Gastrocnemius medialis (tissue), 4 donors: ENCODE measurements around the gene IWS1. TPM values are rescaled to one million over a fixed set of nuclear protein-coding genes. Genes with fewer than 3 reads are reported as not detected.

ENCODE experiments used
- ATAC-seq, 2 donors: fragments of 150-250 bp; one replicate each; pipeline ENCODE4 v1.9.1; 2016
- DNase-seq, 2 donors: peaks; one replicate each; pipeline ENCODE4 v3.0.0-alpha.2; 2019
- H3K27ac ChIP-seq, 4 donors: fragments of 200-600 bp; sonication (generic); 1 replicate in 1 of 4; 2 replicates in 3 of 4; pipeline ENCODE4 v1.5.1; 2016 to 2018; ENCODE audit warnings: mild to moderate bottlenecking in 2 of 4, moderate library complexity in 1 of 4
- H3K27me3 ChIP-seq, 3 donors: fragments of 200-600 bp; sonication (generic) in 2 of 3; 1 replicate in 1 of 3; 2 replicates in 2 of 3; pipeline versions ENCODE4 v1.5.1 to v1.6.0; 2016 to 2019; ENCODE audit warnings: mild to moderate bottlenecking in 1 of 3, moderate library complexity in 1 of 3
- H3K36me3 ChIP-seq, 2 donors: fragments of 200-600 bp; sonication (generic) in 1 of 2; one replicate each; pipeline ENCODE4 v1.5.1; 2017 to 2018
- H3K4me1 ChIP-seq, 2 donors: fragments of 200-600 bp; sonication (generic) in 1 of 2; one replicate each; pipeline ENCODE4 v1.5.1; 2016 to 2017; ENCODE audit warnings: mild to moderate bottlenecking in 2 of 2
- H3K4me3 ChIP-seq, 4 donors: fragments of 200-600 bp; sonication (generic) in 3 of 4; 1 replicate in 1 of 4; 2 replicates in 3 of 4; pipeline ENCODE4 v1.5.1; 2016 to 2019; ENCODE audit warnings: mild to moderate bottlenecking in 2 of 4
- H3K9me3 ChIP-seq, 3 donors: fragments of 200-600 bp; sonication (generic) in 2 of 3; 1 replicate in 1 of 3; 2 replicates in 2 of 3; pipeline ENCODE4 v1.5.1; 2016 to 2019
- POLR2A ChIP-seq, 2 donors: fragments of 450-650 bp; IDR thresholded peaks; one replicate each; pipeline ENCODE4 v1.6.1; 2017; ENCODE audit warnings: antibody characterized with exemption in 2 of 2, mild to moderate bottlenecking in 2 of 2, moderate library complexity in 2 of 2
- in situ Hi-C, 4 donors: fragments of 200-750 bp; cut with MboI; loops; one replicate each; pipeline versions ENCODE4 v1.15.0 to v1.8.0; 2017; ENCODE audit warnings: low sequenced_read_pairs in 4 of 4
- intact Hi-C: fragments of 100-400 bp; cut with DNase I; formaldehyde crosslinking; loops from one replicate; pipeline ENCODE4 v1.15.1; 2023; ENCODE audit warnings: low total_unique reads
- total RNA-seq, 4 donors: library from RNA; depleted of rRNA; stranded (reverse); fragments of >200 nt; gene quantifications; one replicate each; pipeline versions ENCODE4 v1.1.0 to v1.2.3, GENCODE V29; 2016
- TF ChIP-seq, protein P1 (sequence below), 5 experiments: fragments of 450-650 bp in 3 of 5; fragments of 200-600 bp in 2 of 5; sonication (generic) in 2 of 5; IDR thresholded peaks in 4 of 5; conservative IDR thresholded peaks in 1 of 5; 1 replicate in 4 of 5; 2 replicates in 1 of 5; pipeline ENCODE4 v1.5.1; 2016 to 2019; ENCODE audit warnings: antibody characterized with exemption in 5 of 5, mild to moderate bottlenecking in 3 of 5, moderate library complexity in 3 of 5

The IWS1 gene
- total RNA-seq, 4 donors from 2014 or later, result 50.5 to 77.0 (median 65.3) TPM

DNA sequence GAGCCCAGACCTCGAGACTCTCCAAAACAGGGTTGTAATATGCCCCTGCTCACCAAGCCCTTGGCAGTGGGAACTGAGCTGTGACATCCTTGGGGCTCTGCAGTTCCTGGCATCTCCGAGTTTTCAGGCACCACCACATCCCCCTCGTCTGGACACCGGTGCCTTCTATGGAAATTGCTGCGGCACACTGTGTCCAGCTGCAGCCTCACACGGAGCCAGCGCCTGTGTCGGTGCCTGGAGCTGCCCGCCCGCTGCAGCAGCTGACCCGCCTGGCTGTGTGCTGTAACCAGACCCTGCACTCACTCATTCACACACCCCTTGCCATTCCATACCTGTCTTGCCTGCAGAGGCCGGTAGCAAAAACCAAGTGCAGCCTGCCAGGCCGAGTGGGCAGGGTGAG is 11.8 kb downstream of the IWS1 start:
- intact Hi-C loops, result loop anchor here (5.0 kb wide), 2 partner anchors 188 to 298 kb away; partner anchors contain the start of genes SFT2D3 and WDR33
- Histone ChIP-seq H3K27me3 (no peaks in the 10 kb centered on the region), H3K4me1 (peaks cover 75 to 79% of the 10 kb centered on the region in 2 donors), H3K4me3 (peak overlapping the region; percentile 28 to 42 (median 32)), H3K27ac (peak overlapping the region; percentile 88 to 92 (median 90)), H3K9me3 (no peaks in the 10 kb centered on the region), H3K36me3 (no peaks in the 10 kb centered on the region)
- ATAC-seq, result peak; percentile 84 to 86
- peak; percentile 86 to 92 for DNase-seq
- in situ Hi-C loops, result loop anchor here in 1 of 4 donors (25.0 kb wide), 1 partner anchor 452 kb away; no protein-coding TSS in a partner anchor
- TF ChIP-seq POLR2A (IDR thresholded peaks at IDR 0.05), result peak; percentile 33 to 64
- TF ChIP-seq, protein P1, sequence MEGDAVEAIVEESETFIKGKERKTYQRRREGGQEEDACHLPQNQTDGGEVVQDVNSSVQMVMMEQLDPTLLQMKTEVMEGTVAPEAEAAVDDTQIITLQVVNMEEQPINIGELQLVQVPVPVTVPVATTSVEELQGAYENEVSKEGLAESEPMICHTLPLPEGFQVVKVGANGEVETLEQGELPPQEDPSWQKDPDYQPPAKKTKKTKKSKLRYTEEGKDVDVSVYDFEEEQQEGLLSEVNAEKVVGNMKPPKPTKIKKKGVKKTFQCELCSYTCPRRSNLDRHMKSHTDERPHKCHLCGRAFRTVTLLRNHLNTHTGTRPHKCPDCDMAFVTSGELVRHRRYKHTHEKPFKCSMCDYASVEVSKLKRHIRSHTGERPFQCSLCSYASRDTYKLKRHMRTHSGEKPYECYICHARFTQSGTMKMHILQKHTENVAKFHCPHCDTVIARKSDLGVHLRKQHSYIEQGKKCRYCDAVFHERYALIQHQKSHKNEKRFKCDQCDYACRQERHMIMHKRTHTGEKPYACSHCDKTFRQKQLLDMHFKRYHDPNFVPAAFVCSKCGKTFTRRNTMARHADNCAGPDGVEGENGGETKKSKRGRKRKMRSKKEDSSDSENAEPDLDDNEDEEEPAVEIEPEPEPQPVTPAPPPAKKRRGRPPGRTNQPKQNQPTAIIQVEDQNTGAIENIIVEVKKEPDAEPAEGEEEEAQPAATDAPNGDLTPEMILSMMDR (IDR thresholded peaks at IDR 0.05 in 4 of 5, conservative IDR thresholded peaks at IDR 0.05 in 1 of 5), result no peak

DNA sequence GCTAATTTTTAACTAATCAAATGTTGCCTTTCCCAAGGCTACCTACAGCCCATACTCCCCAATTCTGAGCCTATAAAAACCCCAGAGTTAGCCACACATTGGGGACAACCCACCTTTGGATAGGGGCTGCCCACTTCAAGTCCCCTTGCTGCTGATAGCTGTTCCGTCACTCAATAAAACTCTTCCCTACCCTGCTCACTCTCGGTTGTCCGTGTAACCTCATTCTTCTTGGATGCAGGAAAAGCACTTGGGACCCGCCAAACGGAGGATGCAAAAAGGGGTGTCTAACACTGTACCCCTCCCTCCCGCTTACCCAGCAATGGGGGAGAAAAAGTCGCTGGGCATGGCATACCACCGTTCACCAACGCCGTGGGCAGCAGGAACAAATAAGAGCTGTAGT is 12.2 kb downstream of the IWS1 start:
- Histone ChIP-seq H3K4me3 (peak overlapping the region; percentile 28 to 42 (median 32)), H3K4me1 (peaks cover 79 to 83% of the 10 kb centered on the region in 2 donors)
- no peak for DNase-seq

DNA sequence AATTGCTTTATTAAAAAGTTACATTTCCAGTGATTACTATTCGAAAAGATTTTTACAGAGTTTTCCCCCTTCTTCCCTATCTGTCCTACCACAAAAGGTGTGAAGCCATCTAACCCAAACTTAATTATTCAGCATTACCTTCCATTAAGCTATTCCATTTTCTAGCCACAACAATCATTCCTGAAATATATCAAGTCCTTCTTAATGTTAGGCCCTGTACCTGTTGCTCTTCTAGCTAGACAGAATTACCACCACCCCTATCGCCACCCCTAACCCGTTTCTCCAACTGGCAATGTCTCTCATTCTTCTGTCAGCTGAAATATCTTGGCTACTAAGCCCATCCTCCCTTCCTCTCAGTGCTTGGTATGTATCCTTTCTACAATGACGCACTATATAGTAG is 13.9 kb downstream of the IWS1 start:
- Histone ChIP-seq H3K4me3 (no peak overlapping the region), H3K4me1 (peaks cover 88 to 91% of the 10 kb centered on the region in 2 donors), H3K9me3 (no peaks in the 10 kb centered on the region), H3K27ac (peak overlapping the region; percentile 88 to 92 (median 90)), H3K27me3 (no peaks in the 10 kb centered on the region), H3K36me3 (no peaks in the 10 kb centered on the region)
- intact Hi-C loops (loop anchor here (5.0 kb wide), 2 partner anchors 190 to 300 kb away; partner anchors contain the start of genes SFT2D3 and WDR33), in situ Hi-C loops (loop anchor here in 1 of 4 donors (25.0 kb wide), 1 partner anchor 450 kb away; no protein-coding TSS in a partner anchor)
- DNase-seq (no peak), ATAC-seq (peak in 1 of 2 donors; percentile 21)
- TF ChIP-seq, protein P1 (IDR thresholded peaks at IDR 0.05 in 4 of 5, conservative IDR thresholded peaks at IDR 0.05 in 1 of 5), result no peak
- TF ChIP-seq POLR2A (IDR thresholded peaks at IDR 0.05), result no peak

More for the DNA sequence above, 12.2 kb downstream of the IWS1 start:
- Histone ChIP-seq H3K9me3 (no peaks in the 10 kb centered on the region), H3K36me3 (no peaks in the 10 kb centered on the region), H3K27me3 (no peaks in the 10 kb centered on the region), H3K27ac (peak overlapping the region; percentile 88 to 92 (median 90))
- peak; percentile 10 to 34 for ATAC-seq
- in situ Hi-C loops, result loop anchor here in 1 of 4 donors (25.0 kb wide), 1 partner anchor 452 kb away; no protein-coding TSS in a partner anchor
- intact Hi-C loops, result loop anchor here (5.0 kb wide), 2 partner anchors 188 to 298 kb away; partner anchors contain the start of genes SFT2D3 and WDR33
- TF ChIP-seq, protein P1 (IDR thresholded peaks at IDR 0.05 in 4 of 5, conservative IDR thresholded peaks at IDR 0.05 in 1 of 5), result no peak

DNA sequence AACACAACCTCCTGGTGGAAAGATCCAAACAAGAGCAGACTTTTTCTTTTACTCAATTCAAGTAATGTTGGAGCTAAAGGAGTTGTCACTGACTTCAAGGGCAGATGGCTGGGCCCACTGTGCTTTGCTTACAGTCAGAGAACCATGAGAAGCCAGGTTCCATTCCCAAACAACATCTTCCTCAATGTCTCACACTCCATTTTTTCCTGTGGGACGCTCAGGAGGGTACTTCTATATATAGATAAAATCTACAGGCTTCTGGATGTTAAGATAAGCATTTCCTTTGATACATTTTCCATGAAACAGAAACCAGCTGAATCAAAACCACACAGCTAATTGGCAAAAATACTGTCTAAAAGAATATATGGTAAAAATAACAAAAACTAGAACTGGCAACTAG is 14.4 kb downstream of the IWS1 start:
- DNase-seq (no peak), ATAC-seq (no peak)
- in situ Hi-C loops, result loop anchor here in 1 of 4 donors (25.0 kb wide), 1 partner anchor 450 kb away; no protein-coding TSS in a partner anchor
- Histone ChIP-seq H3K4me1 (peaks cover 88 to 91% of the 10 kb centered on the region in 2 donors), H3K36me3 (no peaks in the 10 kb centered on the region), H3K27me3 (no peaks in the 10 kb centered on the region), H3K4me3 (no peak overlapping the region), H3K27ac (peak overlapping the region; percentile 88 to 92 (median 90)), H3K9me3 (no peaks in the 10 kb centered on the region)
- TF ChIP-seq, protein P1 (IDR thresholded peaks at IDR 0.05 in 4 of 5, conservative IDR thresholded peaks at IDR 0.05 in 1 of 5), result no peak
- no peak for TF ChIP-seq POLR2A (IDR thresholded peaks at IDR 0.05)
- intact Hi-C loops, result loop anchor here (5.0 kb wide), 2 partner anchors 190 to 300 kb away; partner anchors contain the start of genes SFT2D3 and WDR33
